ENCODE measurements around the gene MNX1.

- TF ChIP-seq POLR2A (IDR thresholded peaks at IDR 0.05) (no peak), CTCF (IDR thresholded peaks at IDR 0.05) (no peak)
These were observed 47.6 kb upstream of the MNX1 start for GRCh38 chr7:157058068-157058467.

Measured in uterus (tissue), 2 donors.